NCI-H128 (cell line): ENCODE measurements around the gene TRAF1.

Experiments used
- DNase-seq: peaks from one replicate; lab custom pipeline; 2025; ENCODE audit not compliant: unreplicated experiment; lab: John Stamatoyannopoulos, UW

The TRAF1 gene

GRCh38 chr9:120910643-120911042 is 16.0 kb downstream of the TRAF1 start:
- DNase-seq = no peak

GRCh38 chr9:120909904-120910303 is 16.7 kb downstream of the TRAF1 start:
- DNase-seq = no peak

GRCh38 chr9:120905315-120906164 is 21.1 kb downstream of the TRAF1 start:
- no peak for DNase-seq

GRCh38 chr9:120904978-120905301 is 21.7 kb downstream of the TRAF1 start:
- DNase-seq = no peak

- DNase-seq = no peak
Measured at GRCh38 chr9:120904061-120904977, 22.3 kb downstream of the TRAF1 start.

GRCh38 chr9:120902569-120903535 is 23.7 kb downstream of the TRAF1 start:
- DNase-seq = no peak

GRCh38 chr9:120901755-120902568 is 24.6 kb downstream of the TRAF1 start:
- no peak for DNase-seq

GRCh38 chr9:120900824-120901223 is 25.8 kb downstream of the TRAF1 start:
- DNase-seq = no peak

- DNase-seq = no peak
Measured at GRCh38 chr9:120899490-120900068, 27.0 kb downstream of the TRAF1 start.

GRCh38 chr9:120898396-120898795 is 28.2 kb downstream of the TRAF1 start:
- no peak for DNase-seq

- no peak for DNase-seq
Measured at GRCh38 chr9:120895951-120896350, 30.6 kb downstream of the TRAF1 start.

GRCh38 chr9:120894321-120895148 is 32.1 kb downstream of the TRAF1 start:
- DNase-seq = no peak

GRCh38 chr9:120893611-120894307 is 32.8 kb downstream of the TRAF1 start:
- DNase-seq = no peak

- peak; percentile 17 for DNase-seq
Measured at GRCh38 chr9:120892748-120893610, 33.6 kb downstream of the TRAF1 start.

- no peak for DNase-seq
Measured at GRCh38 chr9:120891884-120892747, 34.5 kb downstream of the TRAF1 start.

GRCh38 chr9:120891245-120891883 is 35.2 kb downstream of the TRAF1 start:
- no peak for DNase-seq
